ENCODE data around the gene PNN.

PNN gene

GRCh38 chr14:39211109-39211741 is 36.2 kb downstream of the PNN start:
- TF ChIP-seq, protein P1, sequence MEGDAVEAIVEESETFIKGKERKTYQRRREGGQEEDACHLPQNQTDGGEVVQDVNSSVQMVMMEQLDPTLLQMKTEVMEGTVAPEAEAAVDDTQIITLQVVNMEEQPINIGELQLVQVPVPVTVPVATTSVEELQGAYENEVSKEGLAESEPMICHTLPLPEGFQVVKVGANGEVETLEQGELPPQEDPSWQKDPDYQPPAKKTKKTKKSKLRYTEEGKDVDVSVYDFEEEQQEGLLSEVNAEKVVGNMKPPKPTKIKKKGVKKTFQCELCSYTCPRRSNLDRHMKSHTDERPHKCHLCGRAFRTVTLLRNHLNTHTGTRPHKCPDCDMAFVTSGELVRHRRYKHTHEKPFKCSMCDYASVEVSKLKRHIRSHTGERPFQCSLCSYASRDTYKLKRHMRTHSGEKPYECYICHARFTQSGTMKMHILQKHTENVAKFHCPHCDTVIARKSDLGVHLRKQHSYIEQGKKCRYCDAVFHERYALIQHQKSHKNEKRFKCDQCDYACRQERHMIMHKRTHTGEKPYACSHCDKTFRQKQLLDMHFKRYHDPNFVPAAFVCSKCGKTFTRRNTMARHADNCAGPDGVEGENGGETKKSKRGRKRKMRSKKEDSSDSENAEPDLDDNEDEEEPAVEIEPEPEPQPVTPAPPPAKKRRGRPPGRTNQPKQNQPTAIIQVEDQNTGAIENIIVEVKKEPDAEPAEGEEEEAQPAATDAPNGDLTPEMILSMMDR (IDR thresholded peaks at IDR 0.05): no peak
- DNase-seq: no peak
- peaks cover 9% of the 10 kb centered on the region for H3K27me3 Mint-ChIP-seq (ENCODE audit: low read depth, poor library complexity)
- H3K27ac Mint-ChIP-seq: no peak overlapping the region
- H3K4me3 Mint-ChIP-seq: no peak overlapping the region
- H3K36me3 Mint-ChIP-seq (ENCODE audit: low read depth): no peaks in the 10 kb centered on the region
- no peaks in the 10 kb centered on the region for H3K9me3 Mint-ChIP-seq
- no peaks in the 10 kb centered on the region for H3K4me1 Mint-ChIP-seq

DNA sequence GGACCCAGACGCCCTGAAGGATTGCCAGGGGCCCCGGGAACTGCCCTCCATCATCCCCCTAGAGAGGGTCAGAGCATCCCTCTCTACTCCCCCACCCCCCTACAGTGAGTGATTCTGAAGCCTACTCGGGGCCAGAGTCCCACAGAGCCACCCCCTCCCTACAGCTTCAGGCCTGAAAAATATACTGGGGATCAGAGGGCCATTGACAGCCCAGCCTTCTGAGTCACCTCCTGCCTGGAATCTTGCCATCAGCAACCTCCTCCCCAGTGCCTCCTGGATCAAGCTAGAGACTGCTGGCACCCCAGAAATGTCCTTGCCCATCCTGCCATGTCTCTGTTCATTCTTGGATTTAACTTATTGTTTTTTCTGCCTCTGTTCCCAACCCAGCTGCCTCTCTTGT is 37.0 kb downstream of the PNN start:
- Mint-ChIP-seq H3K36me3 (ENCODE audit: low read depth) (no peaks in the 10 kb centered on the region), H3K27me3 (ENCODE audit: low read depth, poor library complexity) (peaks cover 9% of the 10 kb centered on the region), H3K4me3 (no peak overlapping the region), H3K27ac (peak overlapping the region; percentile 25), H3K9me3 (no peaks in the 10 kb centered on the region), H3K4me1 (no peaks in the 10 kb centered on the region)
- DNase-seq: no peak
- TF ChIP-seq, protein P1 (IDR thresholded peaks at IDR 0.05): no peak

DNA sequence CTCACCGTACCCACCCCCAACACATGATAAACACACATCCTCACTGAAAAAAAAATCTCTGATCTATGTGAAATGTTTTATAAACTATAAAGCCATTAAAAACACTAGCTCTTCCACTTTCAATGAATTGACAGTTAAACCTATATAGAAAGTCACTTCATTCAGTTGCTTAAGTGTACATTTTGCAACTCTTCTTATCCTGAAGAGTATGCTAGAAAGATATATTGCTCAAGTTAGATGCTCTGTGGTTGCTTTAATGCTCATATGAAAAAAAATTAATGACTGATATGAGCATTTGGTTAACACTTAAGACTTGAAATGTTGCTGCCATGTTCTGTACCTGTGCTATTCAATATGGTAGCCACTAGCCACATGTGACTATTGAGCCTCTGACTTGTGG is 37.6 kb downstream of the PNN start:
- no peaks in the 10 kb centered on the region for H3K36me3 Mint-ChIP-seq (ENCODE audit: low read depth)
- H3K4me3 Mint-ChIP-seq: no peak overlapping the region
- no peaks in the 10 kb centered on the region for H3K9me3 Mint-ChIP-seq
- TF ChIP-seq, protein P1 (IDR thresholded peaks at IDR 0.05): no peak
- no peak overlapping the region for H3K27ac Mint-ChIP-seq
- DNase-seq: no peak
- no peaks in the 10 kb centered on the region for H3K4me1 Mint-ChIP-seq
- peaks cover 9% of the 10 kb centered on the region for H3K27me3 Mint-ChIP-seq (ENCODE audit: low read depth, poor library complexity)

DNA sequence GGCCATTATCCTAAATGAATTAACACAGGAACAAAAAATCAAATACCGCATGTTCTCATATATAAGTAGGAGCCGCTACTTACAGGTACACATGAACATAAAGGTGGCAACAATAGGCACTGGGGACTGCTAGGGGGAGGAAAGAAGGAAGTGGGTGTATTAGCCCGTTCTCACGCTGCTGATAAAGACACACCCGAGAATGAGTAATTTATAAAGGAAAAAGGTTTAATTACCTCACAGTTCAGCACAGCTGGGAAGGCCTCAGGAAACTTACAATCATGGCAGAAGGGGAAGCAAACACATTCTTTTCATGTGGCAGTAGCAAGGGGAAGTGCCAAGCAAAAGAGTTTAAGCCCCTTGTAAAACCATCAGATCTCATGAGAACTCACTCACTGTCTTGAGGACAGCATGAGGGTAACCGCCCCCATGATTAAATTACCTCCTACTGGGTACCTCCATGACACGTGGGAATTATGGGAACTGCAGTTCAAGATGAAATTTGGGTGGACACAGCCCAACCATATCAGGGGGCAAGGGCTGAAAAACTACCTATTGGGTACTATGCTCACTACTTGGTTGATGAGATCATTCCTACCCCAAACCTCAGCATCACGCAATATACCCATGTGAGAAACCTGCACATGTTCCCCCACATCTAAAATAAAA is 42.3 kb downstream of the PNN start:
- Mint-ChIP-seq H3K4me1 (no peaks in the 10 kb centered on the region), H3K27ac (no peak overlapping the region), H3K27me3 (ENCODE audit: low read depth, poor library complexity) (peaks cover 6% of the 10 kb centered on the region), H3K4me3 (no peak overlapping the region), H3K9me3 (no peaks in the 10 kb centered on the region), H3K36me3 (ENCODE audit: low read depth) (no peaks in the 10 kb centered on the region)
- no peak for DNase-seq
- TF ChIP-seq, protein P1 (IDR thresholded peaks at IDR 0.05): no peak

- Mint-ChIP-seq H3K9me3 (no peaks in the 10 kb centered on the region), H3K36me3 (ENCODE audit: low read depth) (no peaks in the 10 kb centered on the region), H3K27me3 (ENCODE audit: low read depth, poor library complexity) (peaks cover 6% of the 10 kb centered on the region), H3K4me3 (no peak overlapping the region), H3K27ac (no peak overlapping the region), H3K4me1 (no peaks in the 10 kb centered on the region)
- no peak for DNase-seq
- TF ChIP-seq, protein P1 (IDR thresholded peaks at IDR 0.05): no peak
Measured at GRCh38 chr14:39218171-39218769, 43.2 kb downstream of the PNN start.
